Vagina (tissue), 2 donors: Measurements from ENCODE around the gene MYLIP. TPM values are rescaled to one million over a fixed set of nuclear protein-coding genes. Genes with fewer than 3 reads are reported as not detected.

Experiments used
- DNase-seq, 2 donors: peaks; one replicate each; pipeline ENCODE4 v3.0.0-alpha.2; 2017; ENCODE audit errors: extremely low spot score in 2 of 2
- H3K27ac ChIP-seq: fragments of 200-600 bp; sonication (generic); one replicate; pipeline ENCODE4 v1.5.1; 2019
- H3K27me3 ChIP-seq: fragments of 200-600 bp; sonication (generic); one replicate; pipeline ENCODE4 v1.5.1; 2019
- H3K36me3 ChIP-seq, 2 donors: fragments of 200-600 bp; sonication (generic); one replicate each; pipeline ENCODE4 v1.5.1; 2017 to 2019
- H3K4me1 ChIP-seq: fragments of 200-600 bp; sonication (generic); one replicate; pipeline ENCODE4 v1.5.1; 2019
- H3K4me3 ChIP-seq, 2 donors: fragments of 200-600 bp; sonication (generic); 1 replicate in 1 of 2; 2 replicates in 1 of 2; pipeline ENCODE4 v1.5.1; 2016 to 2019
- H3K9me3 ChIP-seq: fragments of 200-600 bp; sonication (generic); one replicate; pipeline ENCODE4 v1.5.1; 2019
- POLR2A ChIP-seq, 2 donors: fragments of 450-650 bp; IDR thresholded peaks; one replicate each; pipeline ENCODE4 v1.6.1; 2017; ENCODE audit warnings: antibody characterized with exemption in 2 of 2, mild to moderate bottlenecking in 2 of 2, moderate library complexity in 2 of 2
- POLR2AphosphoS5 ChIP-seq, 2 donors: sonication (generic); formaldehyde crosslinking; IDR thresholded peaks; one replicate each; pipeline ENCODE4 v1.9.0; 2017; ENCODE audit warnings: antibody characterized with exemption in 2 of 2, mild to moderate bottlenecking in 2 of 2, low read depth in 1 of 2; ENCODE audit not compliant: insufficient read depth in 1 of 2
- intact Hi-C: fragments of 100-400 bp; cut with DNase I; formaldehyde crosslinking; loops from one replicate; pipeline ENCODE4 v1.15.1; 2023
- total RNA-seq: library from RNA; depleted of rRNA; stranded (reverse); fragments of >200 nt; gene quantifications from one replicate; pipeline ENCODE4 v1.2.3, GENCODE V29; 2016
- TF ChIP-seq, protein P1 (sequence below), 3 experiments: fragments of 450-650 bp in 2 of 3; fragments of 200-600 bp in 1 of 3; sonication (generic) in 1 of 3; IDR thresholded peaks; one replicate each; pipeline ENCODE4 v1.5.1; 2017 to 2019; ENCODE audit warnings: antibody characterized with exemption in 3 of 3, mild to moderate bottlenecking in 2 of 3, moderate library complexity in 2 of 3

MYLIP gene
- total RNA-seq, 1 donor from 2014 or later = 30.7 TPM

DNA sequence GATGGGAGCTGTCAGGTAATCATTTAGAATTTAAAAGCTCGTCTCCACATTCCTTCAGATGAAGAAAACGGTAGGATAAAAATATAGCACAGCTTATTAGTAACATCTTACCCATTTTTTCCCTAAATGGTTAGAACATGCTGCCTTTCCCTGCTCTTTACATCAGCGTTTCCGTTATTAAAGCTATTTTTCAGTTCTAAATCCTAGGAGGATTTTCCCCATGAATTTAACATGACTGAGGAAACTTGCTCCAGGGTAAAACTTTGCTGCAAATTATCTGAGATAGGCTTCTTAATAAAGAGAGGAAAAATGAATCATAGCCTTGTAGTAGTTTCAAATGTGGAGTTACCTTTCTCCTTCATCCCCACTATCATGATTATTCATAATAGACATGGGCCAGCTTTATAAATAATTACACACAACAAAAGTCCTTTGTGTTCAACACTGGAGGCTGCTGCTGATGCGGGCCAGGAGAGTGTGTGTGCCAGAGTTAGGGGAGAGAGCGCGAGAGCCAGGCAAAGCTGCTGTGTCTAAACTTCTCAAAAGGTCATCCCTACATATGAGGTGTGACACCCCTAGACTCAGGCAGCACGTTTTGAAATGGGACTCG, 24.4 kb downstream of the MYLIP start:
- no peak for DNase-seq
- TF ChIP-seq POLR2A (IDR thresholded peaks at IDR 0.05) (no peak), POLR2AphosphoS5 (IDR thresholded peaks at IDR 0.05; ENCODE audit: insufficient read depth in 1 of 2, low read depth in 1 of 2) (no peak)
- TF ChIP-seq, protein P1, sequence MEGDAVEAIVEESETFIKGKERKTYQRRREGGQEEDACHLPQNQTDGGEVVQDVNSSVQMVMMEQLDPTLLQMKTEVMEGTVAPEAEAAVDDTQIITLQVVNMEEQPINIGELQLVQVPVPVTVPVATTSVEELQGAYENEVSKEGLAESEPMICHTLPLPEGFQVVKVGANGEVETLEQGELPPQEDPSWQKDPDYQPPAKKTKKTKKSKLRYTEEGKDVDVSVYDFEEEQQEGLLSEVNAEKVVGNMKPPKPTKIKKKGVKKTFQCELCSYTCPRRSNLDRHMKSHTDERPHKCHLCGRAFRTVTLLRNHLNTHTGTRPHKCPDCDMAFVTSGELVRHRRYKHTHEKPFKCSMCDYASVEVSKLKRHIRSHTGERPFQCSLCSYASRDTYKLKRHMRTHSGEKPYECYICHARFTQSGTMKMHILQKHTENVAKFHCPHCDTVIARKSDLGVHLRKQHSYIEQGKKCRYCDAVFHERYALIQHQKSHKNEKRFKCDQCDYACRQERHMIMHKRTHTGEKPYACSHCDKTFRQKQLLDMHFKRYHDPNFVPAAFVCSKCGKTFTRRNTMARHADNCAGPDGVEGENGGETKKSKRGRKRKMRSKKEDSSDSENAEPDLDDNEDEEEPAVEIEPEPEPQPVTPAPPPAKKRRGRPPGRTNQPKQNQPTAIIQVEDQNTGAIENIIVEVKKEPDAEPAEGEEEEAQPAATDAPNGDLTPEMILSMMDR (IDR thresholded peaks at IDR 0.05) = no peak
- Histone ChIP-seq H3K9me3 (no peaks in the 10 kb centered on the region), H3K4me1 (no peaks in the 10 kb centered on the region), H3K36me3 (peaks cover 0 to 3% of the 10 kb centered on the region in 2 donors), H3K27ac (no peak overlapping the region), H3K27me3 (no peaks in the 10 kb centered on the region), H3K4me3 (no peak overlapping the region)
- intact Hi-C loops = no loop called here

DNA sequence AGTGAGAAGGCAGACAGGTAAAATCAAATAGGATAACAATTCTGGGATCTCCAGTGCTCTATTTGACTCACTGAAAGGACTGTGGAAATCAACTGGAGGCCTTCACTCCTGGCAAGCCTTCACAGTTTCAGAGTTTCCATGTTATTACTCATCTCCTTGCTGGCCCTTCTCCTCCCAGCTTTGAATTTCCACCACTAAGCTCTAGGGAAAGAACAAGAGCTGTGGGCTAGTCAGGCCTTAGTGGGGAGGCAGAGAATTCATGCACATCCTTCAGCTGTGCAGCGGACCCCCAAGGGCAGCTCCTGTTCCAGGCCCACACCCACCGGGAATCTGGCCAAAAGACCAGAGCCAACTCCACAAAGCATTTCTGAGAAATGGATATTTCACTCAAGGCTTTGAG, 26.0 kb downstream of the MYLIP start:
- intact Hi-C loops = no loop called here
- peak in 1 of 2 donors; percentile 15 for TF ChIP-seq POLR2AphosphoS5 (IDR thresholded peaks at IDR 0.05; ENCODE audit: insufficient read depth in 1 of 2, low read depth in 1 of 2)
- no peak for TF ChIP-seq POLR2A (IDR thresholded peaks at IDR 0.05)
- TF ChIP-seq, protein P1 (IDR thresholded peaks at IDR 0.05) = no peak
- Histone ChIP-seq H3K9me3 (no peaks in the 10 kb centered on the region), H3K27ac (no peak overlapping the region), H3K27me3 (no peaks in the 10 kb centered on the region), H3K4me1 (no peaks in the 10 kb centered on the region), H3K36me3 (peaks cover 0 to 3% of the 10 kb centered on the region in 2 donors), H3K4me3 (no peak overlapping the region)
- DNase-seq = no peak

DNA sequence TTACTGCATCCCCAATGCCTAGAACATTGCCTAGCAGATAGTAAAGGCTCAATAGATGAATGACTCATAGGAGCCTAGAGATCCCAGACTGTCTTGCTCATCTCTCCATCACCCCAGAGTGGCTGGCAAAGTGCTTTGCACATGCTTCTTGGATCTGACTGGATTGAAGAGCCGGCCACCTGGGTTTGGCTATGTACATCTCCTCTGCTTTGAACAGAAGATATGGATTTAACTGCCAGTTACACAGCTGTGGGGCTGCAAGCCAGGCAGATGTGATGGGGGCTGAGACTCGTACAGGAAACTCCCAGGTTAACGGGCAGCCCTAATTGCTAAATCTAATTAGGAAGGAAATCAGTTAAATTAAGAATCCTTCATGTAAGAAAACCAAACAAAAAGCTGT, 28.6 kb downstream of the MYLIP start:
- Histone ChIP-seq H3K4me3 (no peak overlapping the region), H3K9me3 (no peaks in the 10 kb centered on the region), H3K27me3 (no peaks in the 10 kb centered on the region), H3K27ac (no peak overlapping the region), H3K36me3 (no peaks in the 10 kb centered on the region), H3K4me1 (no peaks in the 10 kb centered on the region)
- DNase-seq = no peak
- TF ChIP-seq POLR2A (IDR thresholded peaks at IDR 0.05) = no peak
- TF ChIP-seq POLR2AphosphoS5 (IDR thresholded peaks at IDR 0.05; ENCODE audit: insufficient read depth in 1 of 2, low read depth in 1 of 2) = no peak
- TF ChIP-seq, protein P1 (IDR thresholded peaks at IDR 0.05) = no peak
- intact Hi-C loops = no loop called here

DNA sequence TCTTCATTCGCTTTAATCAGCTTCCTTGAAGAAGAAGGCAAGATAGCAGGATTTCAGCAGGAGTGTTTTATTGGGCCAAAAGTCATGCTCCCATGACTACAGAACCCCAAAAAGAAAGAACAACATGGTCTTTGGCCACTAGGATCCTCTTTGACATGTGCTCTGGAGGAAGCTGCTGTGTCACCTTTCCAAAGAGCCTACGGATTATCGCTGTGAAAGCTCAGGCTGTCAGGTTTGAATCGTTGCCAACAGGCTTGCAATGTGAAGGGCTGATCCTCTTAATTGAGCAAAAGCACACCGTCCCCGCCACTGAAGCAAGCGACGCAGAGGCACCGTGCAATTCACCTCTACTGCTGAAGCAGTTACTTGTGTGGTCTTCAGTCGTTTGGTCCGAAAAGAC, 29.0 kb downstream of the MYLIP start:
- no peaks in the 10 kb centered on the region for H3K27me3 ChIP-seq
- no peak overlapping the region for H3K4me3 ChIP-seq
- no peak for DNase-seq
- TF ChIP-seq POLR2A (IDR thresholded peaks at IDR 0.05) (no peak), POLR2AphosphoS5 (IDR thresholded peaks at IDR 0.05; ENCODE audit: insufficient read depth in 1 of 2, low read depth in 1 of 2) (no peak)
- TF ChIP-seq, protein P1 (IDR thresholded peaks at IDR 0.05) = no peak
- intact Hi-C loops = no loop called here
- no peaks in the 10 kb centered on the region for H3K36me3 ChIP-seq
- no peaks in the 10 kb centered on the region for H3K4me1 ChIP-seq
- no peaks in the 10 kb centered on the region for H3K9me3 ChIP-seq
- H3K27ac ChIP-seq = no peak overlapping the region

DNA sequence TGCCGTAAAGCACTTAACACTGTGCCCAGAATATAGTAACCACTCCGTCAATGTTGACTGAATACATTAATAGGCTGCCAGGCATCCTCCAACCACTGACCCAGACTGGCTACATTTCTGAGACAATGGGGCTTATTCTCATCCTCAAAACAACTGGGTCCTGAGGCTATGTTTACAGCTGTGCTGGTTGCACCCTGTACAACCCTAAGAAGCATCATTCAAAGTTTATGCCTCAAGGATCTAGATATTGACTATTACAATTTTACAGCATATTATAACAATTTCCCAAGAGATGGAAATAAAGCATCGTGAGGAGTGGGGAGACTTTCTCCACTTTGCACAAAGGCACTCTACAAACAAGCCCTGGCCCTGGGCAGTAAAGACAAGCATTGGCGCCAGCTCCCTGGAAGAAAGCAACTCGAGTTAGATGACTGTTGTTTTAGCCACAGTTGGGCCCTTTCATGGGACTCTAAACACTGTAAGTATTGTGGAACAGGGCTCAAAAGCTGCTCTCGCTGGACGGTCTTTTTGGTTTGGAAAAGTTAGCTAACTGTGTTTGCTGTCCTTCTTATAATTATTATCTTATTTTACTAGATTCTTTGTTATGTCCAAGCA, 30.2 kb downstream of the MYLIP start:
- Histone ChIP-seq H3K4me1 (no peaks in the 10 kb centered on the region), H3K27me3 (no peaks in the 10 kb centered on the region), H3K4me3 (no peak overlapping the region), H3K27ac (no peak overlapping the region), H3K36me3 (no peaks in the 10 kb centered on the region), H3K9me3 (no peaks in the 10 kb centered on the region)
- DNase-seq = no peak
- TF ChIP-seq POLR2AphosphoS5 (IDR thresholded peaks at IDR 0.05; ENCODE audit: insufficient read depth in 1 of 2, low read depth in 1 of 2) (no peak), POLR2A (IDR thresholded peaks at IDR 0.05) (no peak)
- TF ChIP-seq, protein P1 (IDR thresholded peaks at IDR 0.05) = no peak
- intact Hi-C loops = no loop called here
